DOHH2 (cell line): ENCODE results near the gene PHF21B.

Experiments
- H3F3A ChIP-seq: fragments of 200-600 bp; sonication (generic), shearing (Covaris generic); 2 replicates; pipeline ENCODE4 v1.6.0; 2016; ENCODE audit warnings: antibody characterized with exemption, mild to moderate bottlenecking; ENCODE audit not compliant: control insufficient read depth, insufficient read depth
- H3K27ac ChIP-seq: fragments of 200-600 bp; sonication (generic); 2 replicates; pipeline ENCODE4 v1.5.1; 2014; ENCODE audit warnings: low read depth, mild to moderate bottlenecking, low read length, moderate library complexity
- H3K27me3 ChIP-seq: fragments of 200-600 bp; sonication (generic); 2 replicates; pipeline ENCODE4 v1.6.1; 2014; ENCODE audit warnings: mild to moderate bottlenecking, low read length, mixed read lengths; ENCODE audit not compliant: control insufficient read depth
- H3K36me3 ChIP-seq: fragments of 200-600 bp; sonication (generic); 2 replicates; pipeline ENCODE4 v1.6.1; 2014; ENCODE audit warnings: mild to moderate bottlenecking, low read length, moderate library complexity, mixed read lengths; ENCODE audit not compliant: control insufficient read depth
- H3K4me1 ChIP-seq: fragments of 200-600 bp; sonication (generic); 2 replicates; pipeline ENCODE4 v1.6.1; 2014; ENCODE audit warnings: mild to moderate bottlenecking, low read length, mixed read lengths; ENCODE audit not compliant: control insufficient read depth
- H3K4me2 ChIP-seq: fragments of 200-600 bp; sonication (generic); 2 replicates; pipeline ENCODE4 v1.6.0; 2014; ENCODE audit warnings: mild to moderate bottlenecking, low read length, moderate library complexity
- H3K4me3 ChIP-seq: fragments of 200-600 bp; sonication (generic); 2 replicates; pipeline ENCODE4 v1.5.1; 2014; ENCODE audit warnings: mild to moderate bottlenecking, low read length, mixed read lengths
- H3K79me2 ChIP-seq: fragments of 200-600 bp; sonication (generic); 2 replicates; pipeline ENCODE4 v1.6.1; 2014; ENCODE audit warnings: mild to moderate bottlenecking, low read length, mixed read lengths; ENCODE audit not compliant: control insufficient read depth
- H3K9me2 ChIP-seq: fragments of 200-600 bp; sonication (generic); replicated peaks from 2 replicates; pipeline ENCODE4 v1.6.1; 2014; ENCODE audit warnings: mild to moderate bottlenecking, low read length, mixed read lengths; ENCODE audit not compliant: control insufficient read depth
- H3K9me3 ChIP-seq: fragments of 200-600 bp; sonication (generic); 2 replicates; pipeline ENCODE4 v1.6.1; 2014; ENCODE audit warnings: antibody characterized with exemption, low read length, mixed read lengths; ENCODE audit not compliant: control insufficient read depth, insufficient read depth
- H4K20me1 ChIP-seq: fragments of 200-600 bp; sonication (generic); 2 replicates; pipeline ENCODE4 v1.6.0; 2014; ENCODE audit warnings: low read depth, mild to moderate bottlenecking, antibody characterized with exemption, low read length, moderate library complexity; ENCODE audit not compliant: control insufficient read depth, insufficient read depth
- EZH2phosphoT487 ChIP-seq: fragments of 200-600 bp; sonication (generic); IDR thresholded peaks from 2 replicates; pipeline ENCODE4 v1.6.1; 2017; ENCODE audit warnings: borderline replicate concordance, mild to moderate bottlenecking, antibody characterized with exemption, low read length, moderate library complexity, mixed read lengths
- TF ChIP-seq, protein P1 (sequence below): fragments of 200-600 bp; sonication (generic); IDR thresholded peaks from one replicate; pipeline ENCODE4 v1.5.1; 2014; ENCODE audit warnings: antibody characterized with exemption, mild to moderate bottlenecking, low read depth, low read length; ENCODE audit not compliant: poor library complexity, severe bottlenecking

Gene PHF21B

GRCh38 chr22:44894321-44894720, 115.5 kb downstream of the PHF21B start:
- H3K36me3 ChIP-seq = no peaks in the 10 kb centered on the region

DNA sequence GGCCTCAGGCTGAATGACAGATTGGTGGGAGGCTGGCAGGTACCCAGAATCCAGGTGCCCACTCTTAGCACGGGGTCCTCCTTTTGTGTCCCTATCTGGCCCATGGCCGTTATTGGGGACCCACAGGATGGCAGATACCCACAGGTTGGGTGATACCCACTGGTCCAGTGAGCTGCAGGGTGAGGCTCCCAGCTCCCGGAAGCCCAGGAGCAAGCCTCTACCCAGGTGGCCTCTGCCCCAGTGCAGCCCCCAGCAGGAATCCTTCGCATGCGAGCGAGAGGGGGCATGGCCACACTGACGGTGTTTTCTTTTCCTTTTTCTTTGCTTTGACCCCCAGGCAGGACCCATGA, 116.1 kb downstream of the PHF21B start:
- H3F3A ChIP-seq = no peaks in the 10 kb centered on the region
- H3K9me2 ChIP-seq = no peaks in the 10 kb centered on the region
- H3K4me1 ChIP-seq = no peaks in the 10 kb centered on the region
- H3K79me2 ChIP-seq = no peaks in the 10 kb centered on the region
- H4K20me1 ChIP-seq = no peaks in the 10 kb centered on the region
- no peaks in the 10 kb centered on the region for H3K36me3 ChIP-seq
- no peak overlapping the region for H3K4me3 ChIP-seq
- TF ChIP-seq EZH2phosphoT487 = no peak
- TF ChIP-seq, protein P1, sequence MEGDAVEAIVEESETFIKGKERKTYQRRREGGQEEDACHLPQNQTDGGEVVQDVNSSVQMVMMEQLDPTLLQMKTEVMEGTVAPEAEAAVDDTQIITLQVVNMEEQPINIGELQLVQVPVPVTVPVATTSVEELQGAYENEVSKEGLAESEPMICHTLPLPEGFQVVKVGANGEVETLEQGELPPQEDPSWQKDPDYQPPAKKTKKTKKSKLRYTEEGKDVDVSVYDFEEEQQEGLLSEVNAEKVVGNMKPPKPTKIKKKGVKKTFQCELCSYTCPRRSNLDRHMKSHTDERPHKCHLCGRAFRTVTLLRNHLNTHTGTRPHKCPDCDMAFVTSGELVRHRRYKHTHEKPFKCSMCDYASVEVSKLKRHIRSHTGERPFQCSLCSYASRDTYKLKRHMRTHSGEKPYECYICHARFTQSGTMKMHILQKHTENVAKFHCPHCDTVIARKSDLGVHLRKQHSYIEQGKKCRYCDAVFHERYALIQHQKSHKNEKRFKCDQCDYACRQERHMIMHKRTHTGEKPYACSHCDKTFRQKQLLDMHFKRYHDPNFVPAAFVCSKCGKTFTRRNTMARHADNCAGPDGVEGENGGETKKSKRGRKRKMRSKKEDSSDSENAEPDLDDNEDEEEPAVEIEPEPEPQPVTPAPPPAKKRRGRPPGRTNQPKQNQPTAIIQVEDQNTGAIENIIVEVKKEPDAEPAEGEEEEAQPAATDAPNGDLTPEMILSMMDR = no peak
- no peak overlapping the region for H3K4me2 ChIP-seq
- no peaks in the 10 kb centered on the region for H3K27me3 ChIP-seq
- H3K9me3 ChIP-seq = no peaks in the 10 kb centered on the region
- H3K27ac ChIP-seq = no peak overlapping the region

More at GRCh38 chr22:44894321-44894720, 115.5 kb downstream of the PHF21B start:
- H3K27me3 ChIP-seq = no peaks in the 10 kb centered on the region
- TF ChIP-seq, protein P1 = no peak
- TF ChIP-seq EZH2phosphoT487 = no peak
- no peaks in the 10 kb centered on the region for H3K79me2 ChIP-seq
- no peaks in the 10 kb centered on the region for H4K20me1 ChIP-seq
- no peak overlapping the region for H3K4me3 ChIP-seq
- no peaks in the 10 kb centered on the region for H3K4me1 ChIP-seq
- no peak overlapping the region for H3K4me2 ChIP-seq
- H3K9me3 ChIP-seq = no peaks in the 10 kb centered on the region
- H3K27ac ChIP-seq = no peak overlapping the region
- H3F3A ChIP-seq = no peaks in the 10 kb centered on the region
- H3K9me2 ChIP-seq = no peaks in the 10 kb centered on the region

DNA sequence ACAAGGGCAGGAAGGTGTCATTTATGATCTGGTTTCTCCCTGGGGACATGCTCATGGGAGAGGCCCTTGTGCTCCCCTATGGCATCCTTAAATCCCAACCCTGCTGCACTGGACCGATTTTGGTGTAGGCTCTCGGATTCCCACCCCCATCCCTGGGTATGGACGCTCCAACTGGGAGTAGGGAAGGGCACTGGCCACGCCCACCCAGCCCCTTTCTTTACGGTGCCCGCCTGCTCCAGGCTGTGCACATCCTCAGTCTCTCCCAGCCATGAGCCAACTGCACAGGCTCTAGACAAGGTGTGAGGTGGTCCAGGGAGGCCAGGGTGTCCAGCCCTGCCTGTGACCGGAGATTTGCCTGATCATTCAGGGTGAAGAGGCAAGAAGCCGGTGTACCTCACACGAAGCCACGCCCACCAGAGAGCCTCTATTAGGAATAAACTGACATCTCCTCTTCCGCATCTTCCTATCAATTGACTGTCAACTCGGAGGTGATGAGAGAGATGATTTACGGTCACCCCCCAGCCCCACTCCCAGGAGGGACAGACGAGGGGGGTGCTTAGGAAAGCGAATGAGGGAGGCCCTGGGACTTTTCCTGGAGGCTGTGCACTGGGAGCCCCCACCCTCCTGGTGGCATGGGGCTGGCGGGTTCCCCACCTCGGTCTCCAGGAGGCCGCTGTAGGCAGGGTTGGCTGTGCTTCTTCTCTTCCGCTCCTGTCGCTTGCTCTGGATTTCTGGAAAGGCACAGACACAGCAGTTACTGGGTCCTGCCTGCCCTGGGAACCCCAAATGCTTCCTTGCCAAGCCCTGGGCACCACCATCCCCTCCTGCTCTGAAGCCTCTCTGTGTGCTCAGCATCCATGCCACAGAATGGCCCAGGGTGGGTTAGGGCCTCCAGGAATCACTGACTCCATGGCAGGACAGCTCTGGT, 116.7 kb downstream of the PHF21B start:
- H3K27ac ChIP-seq = no peak overlapping the region
- H3K9me3 ChIP-seq = no peaks in the 10 kb centered on the region
- H3K36me3 ChIP-seq = no peaks in the 10 kb centered on the region
- no peaks in the 10 kb centered on the region for H3K79me2 ChIP-seq
- no peaks in the 10 kb centered on the region for H3K4me1 ChIP-seq
- TF ChIP-seq EZH2phosphoT487 = no peak
- TF ChIP-seq, protein P1 = no peak
- H3K9me2 ChIP-seq = no peaks in the 10 kb centered on the region
- H3K27me3 ChIP-seq = no peaks in the 10 kb centered on the region
- no peaks in the 10 kb centered on the region for H4K20me1 ChIP-seq
- H3K4me2 ChIP-seq = no peak overlapping the region
- H3F3A ChIP-seq = no peaks in the 10 kb centered on the region
- H3K4me3 ChIP-seq = no peak overlapping the region
